NCI-H345 (cell line): ENCODE results near the gene CLEC18A.
"Not testable (repeated sequence)": the region's sequence is repeated elsewhere in the genome, so short reads cannot be mapped to it uniquely, and the experiment has no call there.

Source experiments
- DNase-seq: peaks from one replicate; lab custom pipeline; 2025; lab: John Stamatoyannopoulos, UW

Gene CLEC18A

DNA sequence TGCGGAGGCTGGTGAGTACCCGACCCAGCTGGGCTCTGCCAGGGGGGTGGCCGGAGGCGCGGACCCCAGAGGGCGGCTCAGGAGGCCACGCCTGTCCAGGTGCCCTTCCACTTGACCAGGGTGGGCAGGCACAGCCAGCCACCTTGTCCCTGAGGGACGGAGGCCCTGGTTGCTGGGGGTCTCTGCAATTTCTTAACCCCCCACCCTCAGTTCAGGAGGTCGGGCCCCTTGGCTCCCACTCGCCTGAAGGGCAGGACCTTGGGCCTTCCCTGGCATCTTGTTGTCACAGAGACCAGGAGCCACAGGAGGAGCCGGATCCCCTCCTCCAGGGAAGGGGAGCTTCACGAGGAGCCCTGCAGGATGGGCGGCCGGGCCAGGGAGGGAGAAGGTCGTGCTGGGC, 982 bp downstream of the CLEC18A start:
- DNase-seq = not testable (repeated sequence)

DNA sequence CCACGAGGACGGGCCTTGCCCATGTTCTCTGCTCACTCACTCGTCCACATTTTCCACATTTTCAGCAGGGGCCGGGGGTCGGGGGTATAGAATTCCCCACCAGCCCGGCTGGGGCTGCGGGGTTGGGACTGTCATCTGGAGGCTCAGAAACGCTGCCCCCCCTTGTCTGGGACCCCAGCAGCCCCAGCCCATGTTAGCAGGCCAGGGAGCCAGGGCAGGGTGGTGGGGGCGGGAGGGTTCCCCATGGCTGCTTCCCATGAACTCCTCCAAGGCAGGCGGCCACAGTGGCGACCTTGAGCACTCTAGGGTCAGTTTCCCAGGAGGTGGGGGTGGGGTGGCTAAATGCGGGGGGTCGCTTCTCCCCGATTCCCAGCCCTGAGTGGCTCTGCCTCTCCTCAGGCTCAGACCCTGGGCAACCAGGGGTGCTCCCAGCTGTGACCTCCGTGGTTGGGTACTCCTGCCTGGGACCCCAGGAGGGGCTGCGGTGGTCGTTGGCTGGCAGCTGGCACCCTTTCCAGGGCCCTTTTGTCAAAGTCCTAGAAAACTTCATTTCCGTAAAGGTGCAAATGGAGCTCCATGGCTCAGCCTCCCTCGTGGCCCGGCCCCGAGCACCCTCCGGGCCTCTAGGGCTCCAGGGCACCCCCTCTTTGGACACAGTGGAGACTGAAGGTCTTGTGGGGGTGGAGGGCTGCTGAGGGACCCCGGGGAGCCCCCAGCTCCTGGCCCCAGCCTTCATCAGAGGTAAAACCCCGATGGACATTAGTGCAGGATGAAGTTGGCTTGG, 1.6 kb downstream of the CLEC18A start:
- DNase-seq = not testable (repeated sequence)

DNA sequence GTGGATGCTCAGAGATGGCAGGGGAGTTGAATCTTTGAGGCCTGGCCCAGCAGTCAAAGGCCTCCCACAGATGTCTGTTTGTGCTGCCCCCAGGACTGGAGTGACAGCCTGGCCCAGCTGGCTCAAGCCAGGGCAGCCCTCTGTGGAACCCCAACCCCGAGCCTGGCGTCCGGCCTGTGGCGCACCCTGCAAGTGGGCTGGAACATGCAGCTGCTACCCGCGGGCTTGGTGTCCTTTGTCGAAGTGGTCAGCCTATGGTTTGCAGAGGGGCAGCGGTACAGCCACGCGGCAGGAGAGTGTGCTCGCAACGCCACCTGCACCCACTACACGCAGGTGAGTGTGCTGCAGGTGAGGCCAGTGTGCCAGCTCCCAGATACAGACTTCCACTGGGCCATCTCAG, 3.1 kb downstream of the CLEC18A start:
- DNase-seq = not testable (repeated sequence)

DNA sequence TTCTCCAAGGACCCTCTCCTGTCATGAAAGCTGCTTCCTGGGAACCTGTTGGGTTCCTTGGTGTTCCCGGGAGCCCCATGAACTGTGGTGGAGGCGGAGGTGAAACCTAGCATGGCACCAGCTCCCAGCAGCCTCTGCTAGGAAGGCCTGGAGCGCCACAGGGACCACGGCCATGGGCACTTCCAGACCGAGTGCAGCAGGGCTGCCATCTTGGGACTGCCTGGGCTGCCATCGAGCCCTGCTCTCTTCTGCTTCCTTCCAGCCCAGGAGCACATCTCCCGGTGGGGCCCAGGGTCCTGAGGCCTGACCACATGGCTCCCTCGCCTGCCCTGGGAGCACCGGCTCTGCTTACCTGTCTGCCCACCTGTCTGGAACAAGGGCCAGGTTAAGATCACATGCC, 12.2 kb downstream of the CLEC18A start:
- DNase-seq = not testable (repeated sequence)

DNA sequence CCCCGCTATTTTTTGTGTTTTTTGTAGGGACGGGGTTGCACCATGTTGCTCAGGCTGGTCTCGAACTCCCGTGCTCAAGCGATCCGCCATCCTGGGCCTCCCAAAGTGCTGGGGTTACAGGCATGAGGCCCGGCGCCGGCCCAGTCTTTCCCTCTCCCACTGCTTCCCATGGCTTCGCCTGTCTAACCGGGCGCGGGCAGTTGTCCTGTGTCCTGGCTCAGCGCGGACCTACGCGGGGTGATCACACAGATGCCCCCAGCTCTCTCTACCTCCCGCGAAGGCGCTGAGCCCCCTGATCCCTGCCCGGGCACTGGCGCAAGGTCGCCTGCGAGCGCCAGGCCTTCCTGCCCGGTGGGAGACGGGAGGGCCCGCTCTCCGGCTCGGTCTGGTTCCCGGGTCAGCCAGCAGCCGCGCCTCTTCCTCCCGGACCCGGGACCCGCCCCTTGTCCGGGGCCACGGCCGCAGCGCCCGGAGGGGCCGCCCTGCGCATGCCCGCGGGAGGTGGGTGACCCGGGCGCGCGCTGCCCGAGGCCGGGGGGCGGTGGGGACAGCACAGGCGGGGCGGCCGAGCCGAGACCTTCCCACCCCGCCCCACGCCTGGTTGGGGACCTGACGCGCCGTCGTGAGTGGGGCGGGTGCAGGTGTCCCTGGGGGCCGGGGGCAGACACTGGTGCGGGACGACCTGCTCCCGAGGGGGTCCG, 14.0 kb downstream of the CLEC18A start:
- not testable (repeated sequence) for DNase-seq

DNA sequence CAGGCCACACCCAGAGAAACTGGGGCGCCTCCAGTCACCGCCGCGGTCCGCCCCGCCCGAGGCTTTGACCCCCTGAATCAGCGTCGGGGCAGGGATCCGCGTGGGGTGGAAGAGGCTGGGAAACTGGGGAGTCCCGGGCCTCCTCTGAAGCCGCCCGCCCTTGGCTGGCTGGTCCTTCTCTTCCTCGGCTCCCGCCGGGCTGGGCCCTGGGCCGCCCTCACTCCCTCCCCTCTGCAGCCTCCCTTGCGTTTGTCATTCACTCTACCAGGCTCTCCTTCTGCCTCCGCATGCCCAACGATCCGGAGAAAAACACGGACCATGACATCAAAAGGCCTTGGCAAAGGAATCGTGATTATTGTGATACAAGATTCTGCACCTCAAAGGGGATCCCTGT, 14.5 kb downstream of the CLEC18A start:
- DNase-seq = not testable (repeated sequence)

DNA sequence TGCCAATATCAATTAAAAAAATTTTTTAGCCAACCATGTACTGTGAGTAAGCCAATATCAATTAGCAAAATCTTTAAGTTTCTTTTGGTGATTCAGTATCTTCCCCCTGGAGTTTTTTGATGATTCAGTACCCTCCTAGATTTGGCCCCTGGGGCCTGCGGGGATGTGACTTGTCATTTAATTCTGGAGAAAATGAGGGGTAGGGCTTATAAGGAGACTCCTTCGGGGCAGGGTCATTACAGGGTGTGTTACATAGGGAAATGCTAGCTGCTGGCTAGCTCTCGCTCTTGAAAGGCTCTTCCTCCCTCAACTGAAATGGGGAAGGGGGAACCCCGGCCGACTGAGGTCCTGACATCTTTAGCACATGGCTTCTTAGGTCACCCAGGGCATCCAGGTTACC, 16.6 kb downstream of the CLEC18A start:
- not testable (repeated sequence) for DNase-seq

DNA sequence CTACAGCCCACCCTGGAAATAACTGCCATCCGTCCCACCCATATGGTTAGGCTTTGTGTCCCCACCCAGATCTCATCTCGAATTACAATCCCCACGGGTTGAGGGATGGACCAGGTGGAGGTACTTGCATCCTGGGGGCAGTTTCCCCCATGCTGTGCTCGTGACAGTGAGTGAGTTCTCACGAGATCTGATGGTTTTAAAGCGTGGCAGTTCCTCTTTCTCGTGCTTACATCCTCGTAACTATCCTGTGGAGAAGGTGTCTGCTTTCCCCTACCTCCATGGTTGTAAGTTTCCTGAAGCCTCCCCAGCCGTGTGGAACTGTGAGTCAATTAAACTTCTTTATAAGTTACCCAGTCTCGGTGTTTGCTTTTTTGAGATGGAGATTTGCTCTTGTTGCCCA, 17.0 kb downstream of the CLEC18A start:
- DNase-seq = not testable (repeated sequence)

DNA sequence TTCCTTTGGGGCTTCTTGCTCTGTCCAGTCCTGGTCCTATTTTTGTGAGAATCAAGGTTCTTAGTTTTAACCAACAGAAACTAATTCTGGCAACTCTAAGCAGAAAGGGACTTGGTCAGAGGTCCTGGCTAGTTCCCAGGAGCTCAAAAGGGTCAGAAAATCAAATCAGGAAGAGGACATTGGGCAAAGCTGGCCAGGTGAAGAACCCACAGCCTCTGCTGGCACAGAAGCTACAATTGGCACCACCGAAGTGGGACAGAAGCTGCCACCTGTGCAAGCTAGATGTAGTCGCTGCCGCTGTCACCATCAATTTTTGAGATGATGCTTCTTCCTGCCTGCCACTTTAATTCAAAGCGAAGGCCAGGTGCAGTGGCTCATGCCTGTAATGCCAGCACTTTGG, 18.5 kb downstream of the CLEC18A start:
- not testable (repeated sequence) for DNase-seq

DNA sequence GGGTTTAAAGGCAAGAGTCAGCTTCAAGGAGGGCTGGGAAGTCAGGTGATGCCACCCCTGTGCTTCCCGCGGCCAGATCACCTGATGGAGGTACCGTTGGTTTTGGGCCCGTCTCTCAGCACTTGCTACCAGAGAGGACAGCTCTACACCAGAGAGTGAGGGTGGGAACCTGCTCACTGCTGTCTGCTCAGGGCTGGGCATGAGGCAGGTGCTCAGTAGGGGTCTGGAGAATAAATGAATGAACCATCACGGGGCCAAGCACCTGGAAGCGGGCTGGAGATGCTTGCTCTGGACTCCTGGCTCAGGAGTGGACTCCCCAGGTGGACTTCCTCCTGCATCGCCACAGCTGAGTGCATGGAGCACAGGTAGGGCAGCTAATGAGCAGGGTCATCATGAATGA, 21.0 kb downstream of the CLEC18A start:
- not testable (repeated sequence) for DNase-seq

DNA sequence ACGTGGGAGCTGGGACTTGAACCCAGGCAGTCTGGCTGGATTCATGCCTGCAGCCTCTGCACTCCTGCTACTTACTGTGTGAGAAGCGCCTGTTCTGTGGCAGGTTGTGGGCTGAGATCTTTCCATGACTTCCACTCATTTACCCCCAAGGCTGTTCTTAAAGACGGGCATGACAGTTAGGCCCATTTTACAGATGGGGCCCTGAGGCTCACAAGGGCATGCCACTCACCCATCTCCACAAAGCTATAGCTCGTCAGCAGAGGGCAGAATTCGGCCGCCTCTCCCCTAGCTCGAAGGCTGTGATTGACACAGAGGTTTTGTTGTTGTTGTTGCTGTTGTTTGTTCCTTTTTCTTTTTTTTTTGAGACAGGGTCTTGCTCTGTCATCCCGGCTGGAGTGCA, 21.8 kb downstream of the CLEC18A start:
- DNase-seq = not testable (repeated sequence)

DNA sequence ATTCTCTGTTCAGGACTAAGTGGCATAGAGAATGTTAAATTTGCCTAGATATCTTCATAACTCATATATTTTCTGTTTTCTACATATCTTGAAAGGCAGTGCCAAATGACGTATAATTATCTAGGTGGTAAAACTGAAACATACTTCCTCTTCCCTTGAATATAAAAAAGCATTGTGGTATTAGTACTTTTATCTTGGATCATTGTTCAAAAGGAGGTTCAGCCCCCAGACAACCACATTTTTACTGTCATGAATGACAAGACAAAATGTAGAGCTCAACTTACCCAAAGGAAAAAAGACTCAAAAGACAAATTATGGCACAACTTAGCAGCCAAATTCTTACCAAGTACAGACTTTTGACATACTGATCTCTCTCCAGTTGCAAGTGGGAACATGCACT, 34.1 kb downstream of the CLEC18A start:
- not testable (repeated sequence) for DNase-seq

DNA sequence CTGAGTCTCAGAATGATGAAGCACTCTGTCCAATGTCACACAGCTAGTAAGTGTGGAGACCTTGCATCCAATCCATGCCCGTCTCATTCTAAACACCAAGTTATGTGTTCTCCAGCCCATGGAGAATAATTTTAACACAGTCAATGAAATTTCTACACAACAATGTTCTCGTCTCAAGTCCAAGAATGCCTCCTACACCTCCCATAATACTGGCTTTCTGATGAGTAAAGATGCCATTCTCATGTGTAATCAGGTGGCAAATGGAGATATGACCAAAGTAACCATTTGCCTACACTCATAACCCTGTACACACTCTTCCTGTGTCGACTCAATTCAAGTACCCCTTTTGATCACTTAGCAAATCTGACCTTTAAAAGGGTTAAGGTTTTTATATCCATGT, 46.8 kb downstream of the CLEC18A start:
- not testable (repeated sequence) for DNase-seq

DNA sequence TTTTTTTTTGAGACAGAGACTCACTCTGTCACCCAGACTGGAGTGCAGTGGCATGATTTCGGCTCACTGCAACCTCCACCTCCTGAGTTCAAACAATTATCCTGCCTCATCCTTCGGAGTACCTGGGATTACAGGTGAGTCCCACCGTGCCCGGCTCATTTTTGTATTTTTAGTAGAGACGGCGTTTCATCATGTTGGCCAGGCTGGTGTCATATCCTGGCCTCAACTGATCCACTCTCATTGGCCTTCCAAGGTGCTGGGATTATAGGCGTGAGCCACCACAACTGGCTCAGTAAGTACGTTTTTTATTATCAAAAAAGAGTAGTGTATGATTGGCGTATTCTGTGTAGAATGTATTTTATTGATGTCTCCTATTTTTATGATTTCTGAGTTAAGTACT, 48.7 kb downstream of the CLEC18A start:
- DNase-seq = not testable (repeated sequence)

DNA sequence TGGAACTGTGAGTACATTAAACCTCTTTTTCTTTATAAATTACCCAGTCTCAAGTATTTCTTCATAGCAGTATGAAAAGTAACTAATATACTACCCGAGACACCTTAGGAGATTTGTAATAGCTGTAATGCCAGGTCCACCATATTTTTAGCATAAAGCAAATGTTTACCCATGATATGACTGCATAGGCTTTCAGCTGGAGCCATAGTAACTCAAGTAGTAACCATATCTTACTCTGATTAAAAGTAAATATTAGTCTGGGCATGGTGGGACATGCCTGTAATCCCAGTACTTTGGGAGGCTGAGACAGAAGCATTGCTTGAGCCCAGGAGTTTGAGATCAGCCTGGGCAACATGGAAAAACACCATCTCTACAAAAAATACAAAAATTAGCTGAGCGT, 52.4 kb downstream of the CLEC18A start:
- not testable (repeated sequence) for DNase-seq

DNA sequence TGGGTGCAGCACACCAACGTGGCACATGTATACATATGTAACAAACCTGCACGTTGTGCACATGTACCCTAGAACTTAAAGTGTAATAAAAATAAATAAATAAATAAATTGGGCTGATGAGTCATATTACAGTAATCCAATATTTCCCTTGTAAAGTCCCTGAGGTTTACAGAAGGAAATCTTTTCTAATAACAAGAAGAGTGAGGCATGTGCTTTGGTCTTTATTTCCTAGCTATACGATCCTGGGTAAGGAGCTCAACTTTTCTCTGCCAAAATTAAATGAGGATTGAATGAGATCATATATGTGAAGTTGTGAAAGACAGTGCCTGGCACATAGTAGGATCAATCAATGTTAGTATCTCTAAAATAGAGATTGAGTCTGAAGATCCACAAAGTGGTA, 57.5 kb downstream of the CLEC18A start:
- DNase-seq = not testable (repeated sequence)

DNA sequence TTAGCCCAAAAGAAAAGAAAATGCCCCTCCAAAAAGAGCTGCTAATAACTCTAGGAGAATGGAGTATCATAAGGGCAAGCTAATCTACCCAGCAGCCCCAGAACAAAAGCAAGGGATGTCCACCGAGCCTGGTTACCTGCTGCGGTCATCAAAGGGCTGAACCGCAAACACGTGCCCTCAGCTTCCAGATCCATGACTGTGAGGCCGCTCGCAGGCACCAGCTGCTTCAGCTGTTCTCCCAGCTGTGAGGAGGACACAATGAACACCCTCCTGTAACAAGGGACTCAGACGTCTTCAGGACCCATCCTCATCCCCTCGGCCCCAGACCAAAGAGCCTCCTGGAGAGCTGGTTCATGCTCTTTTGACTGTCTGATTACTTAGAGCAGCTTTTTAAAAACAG, 59.5 kb downstream of the CLEC18A start:
- DNase-seq = not testable (repeated sequence)

DNA sequence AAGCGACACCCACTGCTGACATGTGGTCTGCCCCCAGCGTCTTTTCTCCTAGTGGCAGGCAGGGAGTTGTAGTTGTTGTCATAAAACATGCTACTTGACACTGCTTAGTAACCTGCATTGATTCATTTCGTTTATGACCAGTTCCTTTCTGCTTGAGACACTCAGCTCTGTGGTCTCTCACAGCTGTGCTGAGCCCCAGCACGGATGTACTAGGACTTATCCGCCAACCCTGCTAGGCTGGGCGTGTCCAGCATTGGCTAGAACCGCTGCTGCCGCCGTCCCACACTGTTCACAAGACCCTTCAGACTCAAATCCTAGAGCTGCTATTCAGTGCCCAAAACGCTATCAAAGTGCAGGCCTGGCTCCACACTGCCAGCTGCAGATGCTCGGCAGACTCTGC, 60.0 kb downstream of the CLEC18A start:
- DNase-seq = not testable (repeated sequence)

DNA sequence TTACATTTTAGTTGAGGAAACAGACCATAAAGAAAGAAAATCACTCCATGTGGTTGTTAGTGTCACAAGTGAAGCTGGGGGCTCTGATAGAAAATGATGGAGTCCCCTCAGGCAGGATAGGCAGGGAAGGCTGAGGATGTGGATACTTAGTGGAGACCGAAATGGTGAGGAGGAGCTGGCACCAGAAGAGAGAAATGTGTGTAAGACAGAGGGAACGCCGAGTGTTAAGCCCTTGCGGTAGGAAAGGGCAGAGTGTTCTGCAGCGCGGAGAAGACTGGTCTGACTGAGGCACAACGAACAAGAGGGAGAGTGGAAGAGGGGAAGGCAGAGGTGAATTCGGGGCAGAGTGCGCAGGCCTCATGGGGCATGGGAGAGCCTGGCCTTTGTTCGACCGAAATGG, 61.2 kb downstream of the CLEC18A start:
- not testable (repeated sequence) for DNase-seq

DNA sequence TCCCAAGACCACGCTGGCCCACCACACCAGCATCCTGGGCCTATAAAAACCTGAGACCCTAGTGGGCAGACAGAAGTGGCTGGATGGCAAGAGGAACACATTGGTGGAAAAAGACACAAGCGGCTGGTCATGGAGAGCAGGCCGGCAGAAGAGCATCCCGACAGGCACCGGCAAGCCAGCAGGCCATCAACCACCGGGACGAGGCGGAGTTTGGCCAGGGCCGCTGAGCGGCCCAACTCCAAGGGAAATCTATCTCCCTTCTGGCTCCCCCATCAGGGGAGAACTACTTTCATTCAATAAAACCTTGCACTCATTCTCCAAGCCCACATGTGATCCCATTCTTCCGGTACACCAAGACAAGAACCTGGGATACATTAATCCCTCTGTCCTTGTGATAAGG, 61.8 kb downstream of the CLEC18A start:
- not testable (repeated sequence) for DNase-seq
